AG04450 (cell line): ENCODE measurements around the gene CASP14. TPM values are rescaled to one million over a fixed set of nuclear protein-coding genes. Genes with fewer than 3 reads are reported as not detected.
"Not testable (repeated sequence)": the region's sequence is repeated elsewhere in the genome, so short reads cannot be mapped to it uniquely, and the experiment has no call there.

Experiments used
- CTCF ChIA-PET: fragments of 300-600, 350-600 bp; formaldehyde crosslinking; extraction: SDS; loops from one replicate; lab custom pipeline; 2022; ENCODE audit warnings: antibody characterized with exemption, inconsistent platforms; lab: Charles Lee
- POLR2A ChIA-PET: fragments of 350-600 bp; formaldehyde crosslinking; extraction: SDS; loops from one replicate; lab custom pipeline; 2021; ENCODE audit warnings: antibody characterized with exemption, inconsistent platforms; lab: Yijun Ruan, JAX
- DNase-seq: peaks from one replicate; pipeline ENCODE4 v3.0.0-alpha.2; 2011; ENCODE audit warnings: low read depth, low spot score
- H3K27ac ChIP-seq: one replicate; pipeline ENCODE4 v1.5.1; 2012; ENCODE audit warnings: low read depth, low read length, control low read depth
- H3K27me3 ChIP-seq: one replicate; pipeline ENCODE4 v1.6.0; 2012; ENCODE audit warnings: low read length; ENCODE audit not compliant: control insufficient read depth, insufficient read depth
- H3K4me3 ChIP-seq: 2 replicates; pipeline ENCODE4 v1.5.1; 2011; ENCODE audit warnings: mild to moderate bottlenecking, low read depth, low read length, control low read depth
- H3K9me3 ChIP-seq: 2 replicates; pipeline ENCODE4 v1.5.1; 2012; ENCODE audit warnings: low read length; ENCODE audit not compliant: control insufficient read depth, insufficient read depth
- polyA plus RNA-seq: library from polyadenylated mRNA; depleted of rRNA; stranded (reverse); fragments of >200 nt; gene quantifications from 2 replicates; pipeline ENCODE4 v1.2.3, GENCODE V29; 2011
- TF ChIP-seq, protein P1 (sequence below): IDR thresholded peaks from 2 replicates; pipeline ENCODE4 v1.5.1; 2011; ENCODE audit warnings: low read depth, low read length, control low read depth, inconsistent platforms

The CASP14 gene
- polyA plus RNA-seq, 1 experiment: not detected

DNA sequence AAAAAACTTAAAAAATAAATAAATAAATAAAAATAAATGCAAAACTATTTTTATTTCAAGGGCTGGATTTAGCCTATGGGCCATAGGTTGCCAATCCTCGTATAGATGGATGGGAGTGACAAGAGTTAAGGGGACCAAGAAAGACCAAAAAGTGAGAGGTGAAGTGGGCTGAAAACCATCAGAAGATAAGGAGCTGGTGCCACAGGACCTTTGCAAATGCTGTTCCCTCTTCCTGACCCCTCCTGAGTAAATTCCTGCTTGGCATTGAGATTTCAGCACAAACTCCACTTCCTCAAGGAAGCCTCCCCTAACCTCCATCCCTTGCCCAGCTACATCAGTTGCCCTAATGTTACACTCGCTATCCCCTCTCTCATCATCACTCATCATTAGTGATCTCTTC, 43.7 kb downstream of the CASP14 start:
- no peak for DNase-seq
- H3K27me3 ChIP-seq: peaks cover 3% of the 10 kb centered on the region
- H3K9me3 ChIP-seq: no peaks in the 10 kb centered on the region; the same call in 1 of the 2 replicates
- CTCF ChIA-PET: interaction anchor here (1.2 to 2.8 kb wide), 9 partner anchors 8 to 462 kb away, joined by 3 to 38 read pairs (median 9); no protein-coding TSS in a partner anchor
- H3K27ac ChIP-seq: no peak overlapping the region
- POLR2A ChIA-PET: interaction anchor here (0.6 kb wide), 1 partner anchor 983 kb away, joined by 5 read pairs; the partner anchor contains the start of gene TPM4
- no peak overlapping the region for H3K4me3 ChIP-seq
- TF ChIP-seq, protein P1, sequence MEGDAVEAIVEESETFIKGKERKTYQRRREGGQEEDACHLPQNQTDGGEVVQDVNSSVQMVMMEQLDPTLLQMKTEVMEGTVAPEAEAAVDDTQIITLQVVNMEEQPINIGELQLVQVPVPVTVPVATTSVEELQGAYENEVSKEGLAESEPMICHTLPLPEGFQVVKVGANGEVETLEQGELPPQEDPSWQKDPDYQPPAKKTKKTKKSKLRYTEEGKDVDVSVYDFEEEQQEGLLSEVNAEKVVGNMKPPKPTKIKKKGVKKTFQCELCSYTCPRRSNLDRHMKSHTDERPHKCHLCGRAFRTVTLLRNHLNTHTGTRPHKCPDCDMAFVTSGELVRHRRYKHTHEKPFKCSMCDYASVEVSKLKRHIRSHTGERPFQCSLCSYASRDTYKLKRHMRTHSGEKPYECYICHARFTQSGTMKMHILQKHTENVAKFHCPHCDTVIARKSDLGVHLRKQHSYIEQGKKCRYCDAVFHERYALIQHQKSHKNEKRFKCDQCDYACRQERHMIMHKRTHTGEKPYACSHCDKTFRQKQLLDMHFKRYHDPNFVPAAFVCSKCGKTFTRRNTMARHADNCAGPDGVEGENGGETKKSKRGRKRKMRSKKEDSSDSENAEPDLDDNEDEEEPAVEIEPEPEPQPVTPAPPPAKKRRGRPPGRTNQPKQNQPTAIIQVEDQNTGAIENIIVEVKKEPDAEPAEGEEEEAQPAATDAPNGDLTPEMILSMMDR: no peak

GRCh38 chr19:15096223-15096622, 46.9 kb downstream of the CASP14 start:
- DNase-seq: no peak
- no peak overlapping the region for H3K27ac ChIP-seq
- ChIA-PET POLR2A (no interaction called here), CTCF (interaction anchor here (0.6 kb wide), 1 partner anchor 11 kb away, joined by 7 read pairs; no protein-coding TSS in a partner anchor)
- peaks cover 7% of the 10 kb centered on the region for H3K27me3 ChIP-seq
- TF ChIP-seq, protein P1: no peak
- no peaks in the 10 kb centered on the region; the same call in 1 of the 2 replicates for H3K9me3 ChIP-seq
- no peak overlapping the region for H3K4me3 ChIP-seq

- H3K27me3 ChIP-seq, CTCF ChIA-PET, H3K27ac ChIP-seq, POLR2A ChIA-PET, H3K9me3 ChIP-seq, DNase-seq, H3K4me3 ChIP-seq: not testable (repeated sequence)
These were observed 48.7 kb downstream of the CASP14 start for GRCh38 chr19:15097980-15098379.

DNA sequence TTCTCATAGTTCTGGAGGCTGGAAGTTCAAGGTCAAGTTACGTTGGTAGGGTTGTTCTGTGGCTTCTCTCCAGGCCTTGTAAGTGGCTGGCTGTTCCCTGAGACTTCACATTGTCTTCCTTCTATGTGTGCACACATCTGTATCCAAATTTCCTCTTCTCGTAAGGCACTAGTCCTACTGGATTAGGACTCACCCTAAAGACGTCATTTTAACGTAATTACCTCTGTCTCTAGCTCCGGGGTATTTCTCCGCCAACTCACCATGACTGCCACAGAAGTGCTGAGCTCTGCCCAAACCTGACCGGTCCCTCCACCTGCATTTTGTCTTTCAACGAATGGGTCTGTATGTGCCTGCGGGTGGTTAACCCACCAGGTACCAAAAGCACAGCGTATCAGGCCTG, 49.2 kb downstream of the CASP14 start:
- CTCF ChIA-PET: no interaction called here
- TF ChIP-seq, protein P1: no peak
- Histone ChIP-seq H3K9me3 (peaks cover 11% of the 10 kb centered on the region; the same call in 1 of the 2 replicates), H3K27ac (no peak overlapping the region), H3K4me3 (no peak overlapping the region), H3K27me3 (peaks cover 7% of the 10 kb centered on the region)
- no peak for DNase-seq
- POLR2A ChIA-PET: no interaction called here

DNA sequence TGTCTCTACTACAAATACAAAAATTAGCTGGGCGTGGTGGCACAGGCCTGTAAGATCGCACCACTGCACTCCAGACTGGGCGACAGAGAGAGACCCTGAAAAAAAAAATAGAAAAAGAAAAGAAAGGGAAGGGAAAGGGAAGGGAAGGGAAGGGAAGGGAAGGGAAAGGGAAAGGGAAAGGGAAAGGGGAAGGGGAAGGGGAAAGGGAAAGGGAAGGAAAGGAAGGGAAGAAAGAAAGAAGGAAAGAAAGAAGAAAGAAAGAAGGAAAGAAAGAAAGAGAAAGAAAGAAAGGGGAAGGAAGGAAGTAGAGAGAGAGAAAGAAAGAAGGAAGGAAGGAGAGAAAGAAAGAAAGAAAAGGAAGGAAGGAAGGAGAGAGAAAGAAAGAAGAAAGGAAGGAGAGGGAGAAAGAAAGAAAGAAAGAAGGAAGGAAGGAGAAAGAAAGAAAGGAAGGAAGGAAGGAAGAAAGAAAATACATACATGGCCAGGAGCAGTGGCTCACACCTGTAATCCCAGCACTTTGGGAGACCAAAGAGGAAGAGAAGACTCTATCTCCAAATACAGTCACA, 49.8 kb downstream of the CASP14 start:
- Histone ChIP-seq H3K27me3 (peaks cover 7% of the 10 kb centered on the region), H3K4me3 (no peak overlapping the region), H3K9me3 (peaks cover 17% of the 10 kb centered on the region; the same call in 1 of the 2 replicates), H3K27ac (no peak overlapping the region)
- ChIA-PET POLR2A (no interaction called here), CTCF (interaction anchor here (1.0 to 3.2 kb wide), 2 partner anchors 11 to 122 kb away, joined by 3 to 12 read pairs; no protein-coding TSS in a partner anchor)
- no peak for DNase-seq
- TF ChIP-seq, protein P1: no peak
